ENCODE measurements around the gene CCND3.

CCND3 gene

DNA sequence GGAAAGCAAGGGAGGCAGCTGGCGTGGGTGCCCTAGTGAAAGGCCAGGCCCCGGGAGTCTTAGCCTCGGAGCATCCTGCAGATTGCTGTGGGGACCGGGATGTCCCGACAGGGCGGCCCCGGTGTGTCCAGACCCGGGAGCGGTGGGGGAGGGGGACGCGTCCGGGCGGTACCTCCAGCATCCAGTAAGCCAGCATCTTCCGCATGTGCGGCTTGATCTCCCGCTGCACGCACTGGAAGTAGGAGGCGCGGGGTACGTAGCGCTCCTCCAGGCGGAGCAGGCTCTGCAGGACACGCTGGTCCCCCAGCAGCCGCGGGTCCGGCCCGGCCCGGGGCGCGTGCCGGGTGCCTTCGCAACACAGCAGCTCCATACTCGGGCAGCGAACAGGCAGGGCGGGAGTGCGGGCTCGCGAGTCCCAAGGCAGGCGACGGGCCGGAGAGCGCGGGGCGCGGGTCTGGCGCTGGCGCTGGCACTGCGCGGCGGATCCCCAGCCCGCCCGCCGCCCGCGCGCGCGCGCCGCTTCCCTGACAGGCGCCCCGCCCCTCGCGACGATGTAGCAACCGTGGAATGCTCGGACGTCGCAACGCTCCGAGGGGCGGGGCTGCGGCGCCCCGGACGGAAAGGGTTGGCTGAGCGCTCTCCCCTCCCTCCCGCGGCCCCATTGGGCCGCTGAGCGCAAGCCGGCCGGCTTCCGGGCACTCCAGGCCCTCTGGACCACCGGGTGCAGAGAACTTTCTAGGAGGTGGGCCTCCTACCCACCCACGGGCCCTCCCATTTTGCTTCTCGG is at the start of gene CCND3:
CCND3 (minus strand) TSS at position 529 of the 787 bp plus-strand sequence; CDS start at position 370, 159 bp downstream.
- peak within 1 kb of the TSS; percentile 69 for H3K27ac ChIP-seq
- DNase-seq (ENCODE audit: low read depth, low spot score) = no peak

GRCh38 chr6:41986339-41986738 is 44.7 kb upstream of the CCND3 start:
- DNase-seq (ENCODE audit: low read depth, low spot score) = no peak
- no peak overlapping the region for H3K27ac ChIP-seq

DNA sequence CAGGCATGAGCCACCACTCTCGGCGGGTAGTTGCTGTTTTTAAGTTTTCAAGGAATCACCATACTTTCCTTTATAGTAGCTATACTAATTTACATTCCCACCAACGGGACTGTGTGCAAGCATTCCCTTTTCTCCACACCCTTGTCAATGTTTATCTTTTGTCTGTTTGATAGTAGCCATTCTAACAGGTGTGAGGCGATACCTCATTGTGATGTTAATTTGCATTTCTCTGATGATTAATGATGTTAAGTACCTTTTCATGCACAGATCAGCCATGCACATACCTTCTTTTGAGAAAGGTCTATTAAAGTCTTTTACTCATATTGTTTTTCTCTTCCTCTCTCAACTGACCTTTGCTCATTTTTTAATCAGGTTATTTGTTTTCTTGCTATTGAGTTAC is 43.0 kb upstream of the CCND3 start:
- H3K27ac ChIP-seq = no peak overlapping the region
- no peak for DNase-seq (ENCODE audit: low read depth, low spot score)

GRCh38 chr6:41976794-41977484 is 35.3 kb upstream of the CCND3 start:
- DNase-seq (ENCODE audit: low read depth, low spot score) = no peak
- no peak overlapping the region for H3K27ac ChIP-seq

- no peak for DNase-seq (ENCODE audit: low read depth, low spot score)
- no peak overlapping the region for H3K27ac ChIP-seq
These were observed 33.7 kb upstream of the CCND3 start for GRCh38 chr6:41975276-41975675.

- DNase-seq (ENCODE audit: low read depth, low spot score) = no peak
- H3K27ac ChIP-seq = no peak overlapping the region
These were observed 32.7 kb upstream of the CCND3 start for GRCh38 chr6:41974281-41974825.

- no peak overlapping the region for H3K27ac ChIP-seq
- DNase-seq (ENCODE audit: low read depth, low spot score) = no peak
These were observed 31.2 kb upstream of the CCND3 start for GRCh38 chr6:41972826-41973225.

GRCh38 chr6:41970436-41970846 is 28.8 kb upstream of the CCND3 start:
- H3K27ac ChIP-seq = no peak overlapping the region
- DNase-seq (ENCODE audit: low read depth, low spot score) = no peak

DNA sequence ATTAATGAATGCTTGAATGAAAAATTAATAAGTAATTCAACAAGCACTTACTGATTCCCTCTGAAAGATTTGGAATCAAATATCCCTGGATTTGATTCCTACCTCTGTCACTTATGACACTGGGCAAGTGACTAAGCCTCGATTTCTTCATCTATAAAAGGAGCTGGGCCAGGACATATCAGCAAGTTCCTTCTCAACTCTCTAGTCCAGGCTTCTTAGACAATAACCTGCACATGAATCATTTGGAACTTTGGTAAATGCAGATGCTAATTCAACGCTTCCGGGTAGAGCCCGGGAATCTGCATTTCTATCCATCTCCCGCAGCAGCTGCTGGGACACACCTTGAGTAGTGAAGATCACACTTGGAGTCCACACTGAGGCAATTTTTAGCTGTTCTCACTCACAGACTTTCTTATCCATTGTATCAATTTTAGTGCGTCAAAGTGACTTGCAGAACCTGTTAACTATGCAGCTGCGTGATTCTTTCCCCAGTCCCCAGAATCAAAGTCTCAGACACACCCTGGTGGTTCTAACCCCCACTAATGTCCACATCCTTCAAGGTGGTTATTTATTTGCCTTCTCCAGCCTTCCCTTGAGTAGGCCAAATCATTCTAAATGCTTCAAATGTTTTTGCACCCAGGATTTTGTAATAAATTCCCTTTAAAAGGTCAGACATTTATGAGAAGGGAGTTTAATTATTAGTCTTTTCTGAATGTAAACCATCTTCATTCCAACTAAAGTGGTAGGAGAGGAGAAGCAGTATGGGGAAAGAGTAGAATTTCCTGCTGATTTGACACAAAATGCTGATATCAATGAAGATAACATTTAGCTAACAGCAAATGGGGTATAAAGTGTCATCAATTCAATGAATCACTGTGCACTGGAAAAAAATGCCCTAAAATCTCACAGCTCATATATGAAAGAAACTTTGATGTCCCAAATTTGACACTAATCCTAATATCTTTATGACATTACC is 26.0 kb upstream of the CCND3 start:
- peak; percentile 45 for DNase-seq (ENCODE audit: low read depth, low spot score)
- H3K27ac ChIP-seq = peak overlapping the region; percentile 66

- no peak for DNase-seq (ENCODE audit: low read depth, low spot score)
- peak overlapping the region; percentile 66 for H3K27ac ChIP-seq
These were observed 25.3 kb upstream of the CCND3 start for GRCh38 chr6:41966961-41967311.

GRCh38 chr6:41966214-41966920 is 24.8 kb upstream of the CCND3 start:
- peak overlapping the region; percentile 66 for H3K27ac ChIP-seq
- no peak for DNase-seq (ENCODE audit: low read depth, low spot score)

DNA sequence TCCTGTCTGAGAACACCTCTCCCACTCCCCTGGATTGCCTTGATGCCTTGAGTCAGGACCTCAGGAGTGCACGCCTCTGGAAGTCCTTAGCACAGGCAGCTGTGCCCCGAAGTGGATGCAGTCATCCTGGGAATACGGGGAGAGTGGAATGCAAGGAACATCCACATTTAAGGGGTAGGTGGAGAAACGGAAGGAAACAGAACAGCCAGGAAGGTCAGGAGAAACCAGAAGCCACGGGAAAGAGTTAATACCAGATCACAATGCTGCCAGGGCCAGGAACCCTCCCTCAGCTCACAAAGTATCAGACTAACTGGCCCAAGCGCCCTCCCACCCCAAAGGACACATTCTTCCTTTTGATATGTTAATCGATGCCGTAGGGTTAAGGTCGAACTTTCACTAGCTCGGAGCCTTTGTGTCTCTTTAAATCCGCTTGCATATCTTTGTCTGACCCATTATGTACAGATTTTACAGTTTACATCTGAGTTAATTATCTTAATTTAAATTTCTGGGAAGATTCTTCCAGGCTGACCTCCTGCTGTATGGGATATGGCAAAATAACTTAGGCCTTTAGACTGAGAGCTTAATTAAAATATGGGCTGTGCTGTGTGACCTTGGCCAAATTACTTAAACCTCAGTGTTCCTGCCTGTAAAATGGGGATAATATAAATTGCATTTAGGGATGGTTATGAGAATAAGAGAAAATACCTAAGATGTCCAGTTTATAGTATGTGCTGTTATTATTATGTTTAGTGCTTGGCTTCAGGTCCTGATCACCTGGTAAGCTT is 24.0 kb upstream of the CCND3 start:
- no peak overlapping the region for H3K27ac ChIP-seq
- no peak for DNase-seq (ENCODE audit: low read depth, low spot score)

GRCh38 chr6:41964201-41964887 is 22.7 kb upstream of the CCND3 start:
- DNase-seq (ENCODE audit: low read depth, low spot score) = no peak
- no peak overlapping the region for H3K27ac ChIP-seq

- no peak overlapping the region for H3K27ac ChIP-seq
- DNase-seq (ENCODE audit: low read depth, low spot score) = no peak
These were observed 21.8 kb upstream of the CCND3 start for GRCh38 chr6:41963371-41963770.

DNA sequence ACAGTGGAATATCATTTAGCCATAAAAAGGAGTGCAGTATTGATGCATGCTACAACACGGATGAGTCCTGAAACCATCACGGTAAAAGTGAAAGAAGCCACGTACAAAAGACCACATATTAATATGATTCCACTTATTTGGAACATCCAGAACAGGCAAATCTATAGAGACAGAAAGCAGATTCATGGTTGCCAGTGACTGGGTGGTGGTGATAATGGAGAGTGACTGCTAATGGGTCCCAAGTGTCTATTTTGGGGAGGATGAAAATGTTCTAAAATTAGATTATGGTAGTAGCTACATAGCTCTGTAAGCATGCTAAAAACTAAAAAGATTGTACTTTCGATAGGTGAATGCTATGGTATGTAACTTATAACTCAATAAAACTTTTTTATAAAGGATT is 18.4 kb upstream of the CCND3 start:
- DNase-seq (ENCODE audit: low read depth, low spot score) = no peak
- no peak overlapping the region for H3K27ac ChIP-seq

- no peak overlapping the region for H3K27ac ChIP-seq
- no peak for DNase-seq (ENCODE audit: low read depth, low spot score)
These were observed 16.6 kb upstream of the CCND3 start for GRCh38 chr6:41958022-41958856.

DNA sequence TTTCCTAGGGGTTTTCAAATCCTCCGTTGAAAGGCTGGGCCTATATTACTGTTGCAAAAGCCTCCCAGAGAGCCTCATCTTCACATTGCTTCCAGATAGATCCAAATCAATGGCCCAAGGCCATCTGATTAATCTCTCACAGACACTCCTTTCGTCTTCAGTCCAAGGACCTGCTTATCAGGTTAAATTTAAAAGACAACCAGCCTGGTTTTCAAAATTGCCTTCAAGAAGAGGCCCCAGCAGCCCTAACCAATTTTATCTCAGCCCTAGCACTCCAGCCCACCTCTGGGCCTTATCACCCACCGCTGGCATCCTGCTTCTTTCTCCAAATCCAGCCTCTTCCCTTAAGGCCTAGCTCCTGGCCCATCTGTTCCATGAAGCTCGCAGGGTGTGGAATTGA is 15.5 kb upstream of the CCND3 start:
- H3K27ac ChIP-seq = no peak overlapping the region
- DNase-seq (ENCODE audit: low read depth, low spot score) = no peak

- DNase-seq (ENCODE audit: low read depth, low spot score) = no peak
- no peak overlapping the region for H3K27ac ChIP-seq
These were observed 13.8 kb upstream of the CCND3 start for GRCh38 chr6:41955412-41955811.

Measured in epithelial cell of prostate (primary cell).